Breast epithelium (tissue), 4 donors: Measurements from ENCODE around the gene PPP1R1A. TPM values are rescaled to one million over a fixed set of nuclear protein-coding genes. Genes with fewer than 3 reads are reported as not detected.

ENCODE experiments used
- DNase-seq, 2 donors: peaks; one replicate each; pipeline ENCODE4 v3.0.0-alpha.2; 2019; ENCODE audit warnings: low spot score in 2 of 2
- H3K27ac ChIP-seq, 2 donors: fragments of 200-600 bp; sonication (generic) in 1 of 2; one replicate each; pipeline ENCODE4 v1.5.1; 2016 to 2019; ENCODE audit warnings: mild to moderate bottlenecking in 1 of 2
- H3K27me3 ChIP-seq, 2 donors: fragments of 200-600 bp; sonication (generic) in 1 of 2; one replicate each; pipeline versions ENCODE4 v1.5.1 to v1.6.0; 2017 to 2019; ENCODE audit warnings: control low read depth in 1 of 2, mild to moderate bottlenecking in 1 of 2
- H3K36me3 ChIP-seq: fragments of 200-600 bp; one replicate; pipeline ENCODE4 v1.5.1; 2019
- H3K4me1 ChIP-seq, 2 donors: fragments of 200-600 bp; sonication (generic); one replicate each; pipeline ENCODE4 v1.5.1; 2016 to 2019; ENCODE audit warnings: control low read depth in 1 of 2
- H3K4me3 ChIP-seq, 3 donors: fragments of 200-600 bp; sonication (generic); 1 replicate in 2 of 3; 2 replicates in 1 of 3; pipeline ENCODE4 v1.5.1; 2016 to 2019; ENCODE audit warnings: mild to moderate bottlenecking in 3 of 3, moderate library complexity in 2 of 3
- H3K9me3 ChIP-seq, 2 donors: fragments of 200-600 bp; sonication (generic) in 1 of 2; one replicate each; pipeline ENCODE4 v1.5.1; 2016 to 2019; ENCODE audit warnings: control low read depth in 1 of 2
- CTCF ChIP-seq, 3 donors: fragments of 450-650 bp; IDR thresholded peaks; one replicate each; pipeline ENCODE4 v1.5.1; 2016 to 2017; ENCODE audit warnings: antibody characterized with exemption in 3 of 3, mild to moderate bottlenecking in 3 of 3, moderate library complexity in 3 of 3
- POLR2A ChIP-seq: fragments of 450-650 bp; IDR thresholded peaks from one replicate; pipeline ENCODE4 v1.6.1; 2016; ENCODE audit warnings: antibody characterized with exemption, mild to moderate bottlenecking, moderate library complexity
- POLR2AphosphoS5 ChIP-seq, 3 donors: sonication (generic); formaldehyde crosslinking; IDR thresholded peaks; one replicate each; pipeline ENCODE4 v1.6.1; 2017; ENCODE audit warnings: antibody characterized with exemption in 3 of 3
- intact Hi-C: fragments of 100-400 bp; cut with DNase I; formaldehyde crosslinking; loops from one replicate; pipeline ENCODE4 v1.15.1; 2023; ENCODE audit warnings: low total_unique reads
- total RNA-seq, 3 donors: library from RNA; depleted of rRNA; stranded (reverse); fragments of >200 nt; gene quantifications; one replicate each; pipeline ENCODE4 v1.1.0, GENCODE V29; 2016

PPP1R1A gene
- total RNA-seq, 3 donors from 2014 or later: 21.6 to 316 (median 29.7) TPM

- no peaks in the 10 kb centered on the region for H3K27me3 ChIP-seq
- TF ChIP-seq POLR2AphosphoS5 (IDR thresholded peaks at IDR 0.05): no peak
- no peak overlapping the region for H3K4me3 ChIP-seq
- intact Hi-C loops: no loop called here
- H3K9me3 ChIP-seq: no peaks in the 10 kb centered on the region
- H3K4me1 ChIP-seq: no peaks in the 10 kb centered on the region
- H3K27ac ChIP-seq: no peak overlapping the region
- no peaks in the 10 kb centered on the region for H3K36me3 ChIP-seq
- no peak for DNase-seq
Observed at GRCh38 chr12:54578778-54579177, 9.7 kb downstream of the PPP1R1A start.

GRCh38 chr12:54572881-54573280 lies 15.6 kb downstream of the PPP1R1A start:
- no peaks in the 10 kb centered on the region for H3K36me3 ChIP-seq
- TF ChIP-seq POLR2A (no peak), POLR2AphosphoS5 (IDR thresholded peaks at IDR 0.05) (no peak), CTCF (IDR thresholded peaks at IDR 0.05) (no peak)
- no peaks in the 10 kb centered on the region for H3K9me3 ChIP-seq
- H3K27ac ChIP-seq: no peak overlapping the region
- H3K4me1 ChIP-seq: no peaks in the 10 kb centered on the region
- no peak for DNase-seq
- no peaks in the 10 kb centered on the region for H3K27me3 ChIP-seq
- intact Hi-C loops: no loop called here
- H3K4me3 ChIP-seq: no peak overlapping the region

- no peak overlapping the region for H3K27ac ChIP-seq
- H3K36me3 ChIP-seq: no peaks in the 10 kb centered on the region
- no peak for TF ChIP-seq POLR2A
- no peak for TF ChIP-seq POLR2AphosphoS5 (IDR thresholded peaks at IDR 0.05)
- TF ChIP-seq CTCF (IDR thresholded peaks at IDR 0.05): no peak
- H3K4me3 ChIP-seq: no peak overlapping the region
- no peaks in the 10 kb centered on the region for H3K9me3 ChIP-seq
- no peaks in the 10 kb centered on the region for H3K4me1 ChIP-seq
- H3K27me3 ChIP-seq: no peaks in the 10 kb centered on the region
- intact Hi-C loops: no loop called here
- DNase-seq: no peak
Observed at GRCh38 chr12:54571193-54572188, 17.0 kb downstream of the PPP1R1A start.

GRCh38 chr12:54569995-54570528 lies 18.4 kb downstream of the PPP1R1A start:
- Histone ChIP-seq H3K9me3 (no peaks in the 10 kb centered on the region), H3K27ac (no peak overlapping the region), H3K36me3 (no peaks in the 10 kb centered on the region), H3K4me1 (no peaks in the 10 kb centered on the region), H3K27me3 (no peaks in the 10 kb centered on the region), H3K4me3 (no peak overlapping the region)
- intact Hi-C loops: no loop called here
- no peak for DNase-seq
- no peak for TF ChIP-seq CTCF (IDR thresholded peaks at IDR 0.05)
- no peak for TF ChIP-seq POLR2A
- TF ChIP-seq POLR2AphosphoS5 (IDR thresholded peaks at IDR 0.05): no peak

GRCh38 chr12:54569072-54569471 lies 19.4 kb downstream of the PPP1R1A start:
- Histone ChIP-seq H3K36me3 (no peaks in the 10 kb centered on the region), H3K27ac (no peak overlapping the region), H3K4me3 (no peak overlapping the region), H3K9me3 (no peaks in the 10 kb centered on the region), H3K4me1 (no peaks in the 10 kb centered on the region), H3K27me3 (no peaks in the 10 kb centered on the region)
- intact Hi-C loops: no loop called here
- TF ChIP-seq POLR2A (no peak), POLR2AphosphoS5 (IDR thresholded peaks at IDR 0.05) (no peak), CTCF (IDR thresholded peaks at IDR 0.05) (no peak)
- DNase-seq: no peak
